ENCODE data around the gene ARL6IP1.
"Not testable (repeated sequence)": the region's sequence is repeated elsewhere in the genome, so short reads cannot be mapped to it uniquely, and the experiment has no call there.

The ARL6IP1 gene

DNA sequence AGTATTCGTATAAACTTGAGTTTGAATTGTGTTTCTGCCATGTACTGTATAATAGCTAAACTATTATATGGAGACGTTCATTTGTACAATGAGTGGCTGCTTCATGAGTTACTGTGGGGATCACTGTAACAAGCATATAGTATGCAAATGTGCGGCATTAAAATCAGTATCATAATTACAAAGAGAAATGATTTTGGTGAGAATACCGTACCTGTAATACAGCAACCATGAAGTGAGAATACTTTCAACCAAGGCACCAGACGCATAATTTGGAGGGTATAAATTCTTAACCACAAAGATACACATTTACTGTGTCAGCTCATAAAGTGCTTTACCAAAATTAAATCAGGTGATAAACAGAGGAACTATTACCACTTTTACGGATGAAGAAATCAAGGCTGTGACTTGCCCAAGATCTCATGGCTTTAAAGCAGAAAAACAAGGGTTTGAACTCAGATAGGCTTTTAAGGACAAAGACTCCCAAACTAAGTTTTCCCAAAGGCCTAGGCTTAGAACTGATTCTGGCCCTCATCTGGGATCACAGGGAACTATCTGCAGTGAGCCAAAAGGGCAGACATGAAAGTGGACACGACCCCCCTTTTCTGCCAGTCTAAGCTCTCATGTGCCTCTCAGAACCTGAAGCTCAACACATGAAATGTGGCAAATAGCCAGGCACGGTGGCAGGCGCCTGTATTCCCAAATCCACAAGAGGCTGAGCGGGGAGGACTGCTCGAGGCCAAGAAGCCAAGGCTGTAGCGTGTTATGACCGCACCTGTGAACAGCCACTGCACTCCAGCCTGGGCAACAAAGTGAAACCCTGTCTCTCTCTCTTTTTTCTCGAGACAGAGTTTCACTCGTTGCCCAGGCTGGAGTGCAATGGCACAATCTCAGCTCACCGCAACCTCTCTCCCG lies 17.7 kb downstream of the ARL6IP1 start:
- no peak overlapping the region for H3K27ac ChIP-seq (ENCODE audit: low read length)
- no peak overlapping the region for H3K4me3 ChIP-seq (ENCODE audit: low read length)
- H3K9me3 ChIP-seq (ENCODE audit: control insufficient read depth, insufficient read depth, low read length), result no peaks in the 10 kb centered on the region
- no peaks in the 10 kb centered on the region for H3K27me3 ChIP-seq (ENCODE audit: control insufficient read depth, insufficient read depth, low read length)
- peaks cover 39% of the 10 kb centered on the region for H3K36me3 ChIP-seq (ENCODE audit: control insufficient read depth, insufficient read depth, low read length)
- no peak for DNase-seq (ENCODE audit: low read depth, low spot score)
- WGBS (ENCODE audit: insufficient coverage, insufficient read length), result no CpG with 5 or more reads among the region's 17 CpGs
- H3K4me1 ChIP-seq (ENCODE audit: control insufficient read depth, insufficient read depth, low read length), result no peaks in the 10 kb centered on the region; the same call in 1 of the 2 replicates

- no peak overlapping the region for H3K27ac ChIP-seq (ENCODE audit: low read length)
- no peaks in the 10 kb centered on the region for H3K4me1 ChIP-seq (ENCODE audit: control insufficient read depth, insufficient read depth, low read length)
- DNase-seq (ENCODE audit: low read depth, low spot score), result no peak
- WGBS (ENCODE audit: insufficient coverage, insufficient read length), result no CpG with 5 or more reads among the region's 8 CpGs
- H3K27me3 ChIP-seq (ENCODE audit: control insufficient read depth, insufficient read depth, low read length), result no peaks in the 10 kb centered on the region
- no peak overlapping the region for H3K4me3 ChIP-seq (ENCODE audit: low read length)
- H3K9me3 ChIP-seq (ENCODE audit: control insufficient read depth, insufficient read depth, low read length), result no peaks in the 10 kb centered on the region
- peaks cover 35% of the 10 kb centered on the region for H3K36me3 ChIP-seq (ENCODE audit: control insufficient read depth, insufficient read depth, low read length)
Observed at GRCh38 chr16:18782697-18783429, 18.5 kb downstream of the ARL6IP1 start.

GRCh38 chr16:18781232-18781631 lies 20.1 kb downstream of the ARL6IP1 start:
- H3K4me1 ChIP-seq (ENCODE audit: control insufficient read depth, insufficient read depth, low read length); H3K27me3 ChIP-seq (ENCODE audit: control insufficient read depth, insufficient read depth, low read length); H3K4me3 ChIP-seq (ENCODE audit: low read length); H3K9me3 ChIP-seq (ENCODE audit: control insufficient read depth, insufficient read depth, low read length); DNase-seq (ENCODE audit: low read depth, low spot score); H3K27ac ChIP-seq (ENCODE audit: low read length): not testable (repeated sequence)
- no CpG with 5 or more reads among the region's 6 CpGs for WGBS (ENCODE audit: insufficient coverage, insufficient read length)
- peaks cover 30% of the 10 kb centered on the region for H3K36me3 ChIP-seq (ENCODE audit: control insufficient read depth, insufficient read depth, low read length)

DNA sequence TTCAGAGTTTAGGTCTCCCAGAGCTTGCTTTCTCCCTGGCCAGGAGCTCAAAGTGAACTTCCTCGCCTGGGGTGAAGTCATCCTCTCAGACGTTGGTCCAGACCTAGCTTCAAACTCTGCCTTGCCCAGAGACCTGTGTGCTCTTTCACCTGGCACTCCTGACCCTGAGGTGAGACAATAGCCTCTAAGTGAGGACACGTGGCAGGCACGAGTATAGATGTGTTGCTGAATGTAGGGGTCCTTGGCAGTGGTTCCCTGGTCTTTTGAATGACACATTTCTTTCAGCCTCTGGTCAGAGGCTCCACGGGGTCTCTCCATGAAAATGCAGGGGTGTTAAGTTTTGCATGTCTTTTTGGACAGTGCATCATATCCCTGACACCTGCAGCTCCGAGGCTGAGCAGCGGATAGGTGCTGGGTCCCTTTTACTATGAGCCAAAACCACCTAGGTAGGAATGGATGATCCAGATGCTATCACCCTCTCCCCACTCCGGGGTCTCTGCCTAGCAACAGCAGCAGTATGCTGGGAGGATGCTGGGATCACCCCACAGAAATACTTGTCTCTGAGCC lies 20.8 kb downstream of the ARL6IP1 start:
- H3K36me3 ChIP-seq (ENCODE audit: control insufficient read depth, insufficient read depth, low read length), result peaks cover 24% of the 10 kb centered on the region
- H3K27ac ChIP-seq (ENCODE audit: low read length); H3K4me3 ChIP-seq (ENCODE audit: low read length); H3K9me3 ChIP-seq (ENCODE audit: control insufficient read depth, insufficient read depth, low read length); H3K27me3 ChIP-seq (ENCODE audit: control insufficient read depth, insufficient read depth, low read length); H3K4me1 ChIP-seq (ENCODE audit: control insufficient read depth, insufficient read depth, low read length); DNase-seq (ENCODE audit: low read depth, low spot score): not testable (repeated sequence)
- no CpG with 5 or more reads among the region's 8 CpGs for WGBS (ENCODE audit: insufficient coverage, insufficient read length)

DNA sequence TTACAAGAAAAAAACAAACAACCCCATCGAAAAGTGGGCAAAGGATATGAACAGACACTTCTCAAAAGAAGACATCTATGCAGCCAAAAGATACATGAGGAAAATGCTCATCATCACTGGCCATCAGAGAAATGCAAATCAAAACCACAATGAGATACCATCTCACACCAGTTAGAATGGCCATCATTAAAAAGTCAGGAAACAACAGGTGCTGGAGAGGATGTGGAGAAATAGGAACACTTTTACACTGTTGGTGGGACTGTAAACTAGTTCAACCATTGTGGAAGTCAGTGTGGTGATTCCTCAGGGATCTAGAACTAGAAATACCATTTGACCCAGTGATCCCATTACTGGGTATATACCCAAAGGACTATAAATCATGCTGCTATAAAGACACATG lies 23.7 kb downstream of the ARL6IP1 start:
- H3K27ac ChIP-seq (ENCODE audit: low read length); H3K9me3 ChIP-seq (ENCODE audit: control insufficient read depth, insufficient read depth, low read length); H3K36me3 ChIP-seq (ENCODE audit: control insufficient read depth, insufficient read depth, low read length); DNase-seq (ENCODE audit: low read depth, low spot score); H3K4me3 ChIP-seq (ENCODE audit: low read length); H3K4me1 ChIP-seq (ENCODE audit: control insufficient read depth, insufficient read depth, low read length); H3K27me3 ChIP-seq (ENCODE audit: control insufficient read depth, insufficient read depth, low read length): not testable (repeated sequence)
- no CpG with 5 or more reads among the region's 1 CpG for WGBS (ENCODE audit: insufficient coverage, insufficient read length)

GRCh38 chr16:18776334-18776733 lies 25.0 kb downstream of the ARL6IP1 start:
- not testable (repeated sequence) for DNase-seq (ENCODE audit: low read depth, low spot score); H3K9me3 ChIP-seq (ENCODE audit: control insufficient read depth, insufficient read depth, low read length); H3K36me3 ChIP-seq (ENCODE audit: control insufficient read depth, insufficient read depth, low read length); H3K27me3 ChIP-seq (ENCODE audit: control insufficient read depth, insufficient read depth, low read length); H3K27ac ChIP-seq (ENCODE audit: low read length); H3K4me3 ChIP-seq (ENCODE audit: low read length); H3K4me1 ChIP-seq (ENCODE audit: control insufficient read depth, insufficient read depth, low read length)
- WGBS (ENCODE audit: insufficient coverage, insufficient read length), result no CpG with 5 or more reads among the region's 5 CpGs

DNA sequence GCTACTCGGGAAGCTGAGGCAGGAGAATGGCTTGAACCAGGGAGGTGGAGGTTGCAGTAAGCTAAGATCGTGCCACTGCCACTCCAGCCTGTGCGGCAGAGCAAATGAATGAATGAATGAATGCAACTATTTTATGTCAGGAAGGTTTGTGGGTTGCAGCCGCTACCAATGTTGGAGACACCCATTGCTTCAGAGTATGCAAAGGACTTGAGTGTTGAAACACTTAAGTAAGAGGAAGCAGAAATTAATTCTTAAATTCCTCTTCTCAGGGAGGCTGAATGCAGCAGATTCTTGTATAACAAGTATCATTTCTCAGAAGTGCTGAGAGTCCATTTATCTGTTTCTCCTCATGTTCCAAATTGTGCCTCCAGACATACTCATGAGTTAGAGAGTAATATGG lies 26.7 kb downstream of the ARL6IP1 start:
- not testable (repeated sequence) for DNase-seq (ENCODE audit: low read depth, low spot score); H3K9me3 ChIP-seq (ENCODE audit: control insufficient read depth, insufficient read depth, low read length); H3K4me3 ChIP-seq (ENCODE audit: low read length); H3K27me3 ChIP-seq (ENCODE audit: control insufficient read depth, insufficient read depth, low read length); H3K4me1 ChIP-seq (ENCODE audit: control insufficient read depth, insufficient read depth, low read length); H3K27ac ChIP-seq (ENCODE audit: low read length); H3K36me3 ChIP-seq (ENCODE audit: control insufficient read depth, insufficient read depth, low read length)
- WGBS (ENCODE audit: insufficient coverage, insufficient read length), result no CpG with 5 or more reads among the region's 4 CpGs

DNA sequence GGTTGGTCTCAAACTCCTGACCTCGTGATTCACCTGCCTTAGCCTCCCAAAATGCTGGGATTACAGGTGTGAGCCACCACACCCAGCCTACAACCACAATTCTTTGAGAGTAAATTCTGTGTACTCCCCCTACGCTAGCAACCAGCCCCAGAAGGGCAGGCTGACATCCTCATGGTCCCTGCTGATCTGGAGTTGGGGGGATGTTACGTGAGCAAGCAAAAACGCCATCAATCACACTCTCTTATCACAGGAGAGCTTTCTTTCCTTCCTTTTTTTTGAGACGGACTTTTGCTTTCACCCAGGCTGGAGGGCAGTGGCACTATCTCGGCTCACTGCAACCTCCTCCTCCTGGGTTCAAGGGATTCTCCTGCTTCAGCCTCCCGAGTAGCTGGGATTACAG lies 29.2 kb downstream of the ARL6IP1 start:
- H3K27me3 ChIP-seq (ENCODE audit: control insufficient read depth, insufficient read depth, low read length); DNase-seq (ENCODE audit: low read depth, low spot score); H3K4me1 ChIP-seq (ENCODE audit: control insufficient read depth, insufficient read depth, low read length); H3K9me3 ChIP-seq (ENCODE audit: control insufficient read depth, insufficient read depth, low read length); H3K27ac ChIP-seq (ENCODE audit: low read length); H3K4me3 ChIP-seq (ENCODE audit: low read length); H3K36me3 ChIP-seq (ENCODE audit: control insufficient read depth, insufficient read depth, low read length): not testable (repeated sequence)
- WGBS (ENCODE audit: insufficient coverage, insufficient read length), result no CpG with 5 or more reads among the region's 7 CpGs

GRCh38 chr16:18770336-18770962 lies 30.9 kb downstream of the ARL6IP1 start:
- WGBS (ENCODE audit: insufficient coverage, insufficient read length), result no CpG with 5 or more reads among the region's 11 CpGs
- H3K27ac ChIP-seq (ENCODE audit: low read length); H3K9me3 ChIP-seq (ENCODE audit: control insufficient read depth, insufficient read depth, low read length); H3K4me3 ChIP-seq (ENCODE audit: low read length); H3K36me3 ChIP-seq (ENCODE audit: control insufficient read depth, insufficient read depth, low read length); DNase-seq (ENCODE audit: low read depth, low spot score); H3K4me1 ChIP-seq (ENCODE audit: control insufficient read depth, insufficient read depth, low read length); H3K27me3 ChIP-seq (ENCODE audit: control insufficient read depth, insufficient read depth, low read length): not testable (repeated sequence)

- H3K36me3 ChIP-seq (ENCODE audit: control insufficient read depth, insufficient read depth, low read length); H3K27ac ChIP-seq (ENCODE audit: low read length); H3K27me3 ChIP-seq (ENCODE audit: control insufficient read depth, insufficient read depth, low read length); H3K9me3 ChIP-seq (ENCODE audit: control insufficient read depth, insufficient read depth, low read length); H3K4me1 ChIP-seq (ENCODE audit: control insufficient read depth, insufficient read depth, low read length); H3K4me3 ChIP-seq (ENCODE audit: low read length); DNase-seq (ENCODE audit: low read depth, low spot score): not testable (repeated sequence)
- no CpG with 5 or more reads among the region's 7 CpGs for WGBS (ENCODE audit: insufficient coverage, insufficient read length)
Observed at GRCh38 chr16:18767217-18767616, 34.1 kb downstream of the ARL6IP1 start.

Data from iPS DF 6.9 (cell line).